Activated CD8-positive, alpha-beta memory T cell treated with anti-CD3 and anti-CD28 coated beads, Interleukin-2, amount 50 U/mL, for 1 hour (primary cell): ENCODE data around the gene ARFGAP2.

Source experiments
- DNase-seq: peaks from one replicate; pipeline ENCODE4 v3.0.0-alpha.2; 2020; ENCODE audit errors: extremely low read depth

The ARFGAP2 gene

DNA sequence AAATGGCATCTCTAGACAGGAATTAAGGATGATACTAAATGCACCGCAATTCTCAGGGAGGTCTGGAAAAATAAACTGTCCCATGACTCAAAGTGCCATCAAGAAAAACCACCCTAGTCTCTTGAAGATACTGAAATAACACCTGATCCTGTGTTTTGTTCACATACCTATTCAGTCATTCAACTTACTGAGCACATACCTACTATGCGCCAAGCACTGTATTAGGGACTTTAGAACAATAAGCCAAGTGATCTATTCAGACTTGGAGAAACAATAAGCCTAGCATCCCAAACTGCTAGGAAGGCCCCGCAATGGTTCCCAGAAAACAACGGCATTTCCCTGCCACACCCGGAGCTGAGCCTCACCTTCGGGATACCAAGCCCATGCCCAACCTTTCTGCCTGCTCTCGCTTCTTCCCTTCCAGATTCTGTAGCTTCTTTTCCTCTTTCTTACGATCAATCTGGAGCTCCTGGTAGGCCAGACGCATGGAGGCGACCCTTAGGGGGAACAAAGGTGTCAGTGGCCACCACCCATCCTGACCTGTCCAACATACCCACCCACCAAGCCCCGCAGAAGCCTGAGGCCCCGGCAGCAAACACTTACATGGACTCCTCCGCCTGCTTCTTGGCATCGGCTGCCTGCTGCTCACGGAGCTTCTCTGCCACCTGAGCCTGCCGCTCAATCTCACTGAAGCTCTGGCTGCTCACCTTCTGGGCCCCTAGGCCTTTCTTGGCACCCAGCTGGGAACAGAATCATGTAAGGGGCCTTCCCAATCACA lies 5.4 kb downstream of the ARFGAP2 start:
- no peak for DNase-seq

DNA sequence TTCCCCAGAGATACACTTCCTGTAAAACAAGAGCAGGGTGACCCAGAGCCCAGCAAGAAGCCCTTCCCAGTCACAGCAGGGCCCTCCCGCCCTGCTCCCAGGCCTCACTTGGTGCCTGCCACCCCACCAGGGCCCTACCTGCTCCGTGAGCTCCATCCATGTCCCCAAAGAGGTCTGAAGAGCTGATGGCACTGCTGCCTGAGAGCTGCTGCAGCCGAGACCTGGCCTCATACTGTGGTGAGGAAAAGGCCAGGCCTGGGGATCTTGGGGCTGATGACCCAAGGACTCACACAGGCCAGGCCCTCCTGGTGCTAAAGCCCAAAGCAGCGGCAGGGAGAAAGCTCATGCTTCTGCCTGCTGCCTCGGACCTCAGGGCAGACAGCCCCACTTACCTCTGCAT lies 10.3 kb downstream of the ARFGAP2 start:
- DNase-seq: no peak

DNA sequence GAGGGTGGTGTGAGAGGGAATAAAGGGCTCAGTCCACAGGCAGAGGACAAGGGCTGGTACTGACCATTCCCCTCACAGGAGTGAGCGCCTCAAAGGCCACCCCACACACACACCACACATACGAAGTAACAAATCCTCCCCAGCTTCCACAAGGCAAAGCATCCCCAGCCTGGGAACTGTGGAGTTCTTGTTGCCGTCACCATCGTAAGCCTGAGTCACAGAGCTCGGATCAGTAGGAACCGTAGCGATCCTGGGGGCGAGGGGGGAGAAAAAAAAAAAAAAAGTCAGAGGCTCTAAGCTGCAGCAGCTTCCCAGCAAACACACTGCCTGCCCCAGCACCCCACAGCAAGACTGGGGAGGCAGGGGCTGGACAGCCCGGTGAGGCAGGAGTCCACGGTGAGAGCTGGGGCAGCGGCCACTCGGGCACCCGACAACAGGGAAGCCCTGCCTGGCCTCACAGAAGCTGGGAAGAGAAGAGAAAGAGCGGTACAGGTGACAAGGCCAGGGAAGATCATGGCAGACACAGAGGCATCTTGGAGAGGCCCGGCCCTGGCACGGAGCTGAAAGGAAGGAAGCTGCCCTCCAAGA lies 11.3 kb downstream of the ARFGAP2 start:
- no peak for DNase-seq

DNA sequence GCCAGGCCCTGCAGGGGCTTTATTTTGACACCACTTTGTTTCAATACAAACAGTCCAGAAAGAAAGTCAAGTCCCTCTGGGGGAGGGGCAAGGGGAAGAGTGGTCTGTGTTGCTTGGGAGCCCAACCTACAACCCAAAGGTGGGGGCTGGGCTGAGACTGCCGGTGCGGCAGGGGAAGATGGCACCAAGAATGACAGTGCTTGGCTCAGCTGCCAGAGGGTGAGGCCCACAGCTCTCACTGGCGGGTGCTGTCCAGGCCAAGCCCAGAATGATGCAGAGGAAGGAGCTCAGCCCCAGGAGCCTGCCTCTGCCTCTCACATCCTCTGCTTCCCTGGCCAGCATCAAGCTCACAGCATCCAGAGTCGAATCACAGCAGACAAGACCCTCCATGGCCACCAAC lies 12.4 kb downstream of the ARFGAP2 start:
- no peak for DNase-seq

DNA sequence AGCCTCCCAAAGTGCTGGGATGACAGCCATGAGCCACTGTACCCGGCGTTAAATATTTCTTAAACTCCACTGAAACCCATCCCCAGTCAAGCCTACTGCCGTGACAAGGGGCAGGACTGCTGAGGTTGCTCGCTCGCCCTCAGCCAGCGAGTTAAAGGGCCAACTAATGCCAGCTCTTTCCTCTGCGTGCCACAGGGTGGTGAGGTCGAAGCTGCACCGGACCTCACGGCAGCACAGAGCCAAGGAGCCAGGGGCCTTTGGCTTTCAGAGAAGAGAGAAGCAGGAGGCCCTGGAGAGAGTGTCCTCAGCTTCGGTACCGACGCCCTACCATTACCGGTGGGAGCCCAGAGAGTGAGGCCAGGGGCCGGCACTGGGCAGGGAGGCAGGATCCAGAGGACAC lies 12.8 kb downstream of the ARFGAP2 start:
- no peak for DNase-seq

DNA sequence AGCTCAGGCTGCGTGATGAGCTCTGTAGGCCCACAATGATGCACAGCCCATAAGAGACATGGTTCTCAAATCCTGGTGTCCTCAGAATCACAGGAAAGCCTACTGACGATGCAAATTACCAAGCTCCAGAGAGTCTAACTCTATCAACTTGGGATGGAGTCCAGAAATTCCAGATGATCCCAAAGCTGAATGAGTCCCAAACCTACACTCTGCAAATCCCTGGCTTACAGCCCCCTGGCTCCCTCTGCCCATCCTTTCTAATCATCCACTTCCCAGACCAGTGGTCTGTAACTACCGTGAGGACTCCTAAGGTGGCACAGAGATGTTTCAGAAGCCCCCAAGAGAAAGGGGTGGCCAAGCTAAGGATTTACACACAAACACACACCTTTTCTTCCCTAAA lies 13.5 kb downstream of the ARFGAP2 start:
- DNase-seq: no peak

DNA sequence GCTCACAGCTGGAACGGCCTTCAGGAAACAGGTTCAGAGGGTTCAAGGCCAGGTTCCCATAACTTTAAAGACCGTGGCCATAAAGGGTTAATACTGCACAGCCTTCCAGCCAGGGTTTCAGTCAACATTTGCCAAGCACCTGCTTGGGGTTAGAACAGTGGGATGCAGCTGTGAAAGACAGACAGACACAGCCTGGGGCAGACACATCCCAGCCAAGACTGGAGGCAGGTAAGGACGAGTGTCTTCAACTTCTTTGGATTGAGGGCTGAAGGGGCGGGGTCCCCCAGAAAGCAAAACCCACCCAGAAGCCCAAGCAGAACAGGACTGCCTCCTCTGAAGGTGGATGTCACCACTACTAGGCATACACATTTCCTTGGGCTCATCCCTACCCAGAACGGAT lies 14.3 kb downstream of the ARFGAP2 start:
- no peak for DNase-seq

DNA sequence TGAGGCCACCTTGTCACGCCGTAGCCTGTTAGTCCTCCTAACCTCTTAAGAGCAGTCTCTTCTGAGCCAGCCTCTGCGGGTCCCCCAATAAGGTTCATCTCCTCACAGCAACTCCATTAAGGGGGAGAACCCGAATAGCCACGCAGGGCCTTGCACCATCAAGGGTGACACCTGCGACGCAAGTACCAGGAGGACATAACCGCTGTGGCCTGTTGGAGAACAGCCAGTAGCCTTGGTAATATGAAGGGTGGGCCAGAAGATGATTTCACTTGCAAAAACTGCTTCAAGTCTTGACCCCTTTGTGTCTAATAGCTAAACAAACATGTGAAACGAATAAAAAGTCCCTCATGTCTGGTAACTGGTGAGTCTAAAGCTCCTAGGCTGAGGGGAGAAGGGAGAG lies 14.8 kb downstream of the ARFGAP2 start:
- no peak for DNase-seq

DNA sequence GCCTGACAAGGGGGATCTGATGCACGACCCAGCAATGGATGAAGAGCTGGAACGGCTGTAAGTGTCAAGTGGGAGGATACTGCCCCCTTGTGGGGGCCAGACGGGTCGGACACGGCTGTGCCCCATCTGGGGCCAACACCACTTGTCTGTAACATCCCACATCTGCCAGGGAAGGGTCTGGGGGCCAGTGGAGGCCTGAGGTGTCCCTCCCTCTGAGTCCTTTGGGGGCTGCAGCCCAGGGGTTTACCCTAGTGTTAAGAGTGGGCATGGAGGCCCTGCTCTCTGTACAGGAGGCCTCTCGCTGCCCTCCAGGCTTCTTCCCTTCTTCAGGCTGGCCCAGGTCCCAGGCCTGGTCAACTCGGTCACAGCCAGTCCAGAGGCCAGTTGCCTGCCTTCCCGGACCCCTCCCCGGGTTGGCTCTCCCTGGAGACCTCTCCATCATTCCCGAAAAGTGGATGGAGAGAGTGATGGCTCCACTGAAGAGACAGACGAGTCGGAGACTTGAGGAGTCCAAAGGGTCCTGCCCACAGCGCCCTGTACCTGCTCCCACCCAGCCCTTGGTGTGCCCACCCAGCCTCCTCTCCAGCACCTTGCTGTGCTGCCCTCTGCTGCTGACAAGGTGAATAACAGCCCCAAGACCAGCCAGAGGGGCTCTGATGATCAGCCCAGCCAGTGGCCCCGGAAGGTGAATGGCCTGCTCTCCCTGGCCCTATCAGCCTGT lies 15.4 kb downstream of the ARFGAP2 start:
- DNase-seq: no peak

DNA sequence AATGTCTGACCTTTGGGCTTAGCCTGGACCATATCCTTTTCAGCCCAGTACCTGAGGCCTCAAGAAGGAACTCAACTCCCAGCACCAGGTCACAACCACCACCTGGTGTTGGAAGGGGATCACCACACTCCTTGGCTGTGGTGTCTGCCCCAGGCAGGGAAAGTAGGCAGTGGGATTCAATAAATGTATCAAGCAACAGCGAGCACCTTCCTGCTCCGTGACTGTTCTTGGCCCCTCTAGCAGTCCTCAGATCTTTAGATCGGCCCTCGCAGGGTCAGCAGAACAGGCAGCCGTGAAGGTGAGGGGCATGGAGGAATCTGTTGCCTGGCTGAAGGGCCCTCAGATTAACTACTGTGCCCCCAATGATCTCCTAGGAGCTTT lies 15.9 kb downstream of the ARFGAP2 start:
- DNase-seq: no peak

DNA sequence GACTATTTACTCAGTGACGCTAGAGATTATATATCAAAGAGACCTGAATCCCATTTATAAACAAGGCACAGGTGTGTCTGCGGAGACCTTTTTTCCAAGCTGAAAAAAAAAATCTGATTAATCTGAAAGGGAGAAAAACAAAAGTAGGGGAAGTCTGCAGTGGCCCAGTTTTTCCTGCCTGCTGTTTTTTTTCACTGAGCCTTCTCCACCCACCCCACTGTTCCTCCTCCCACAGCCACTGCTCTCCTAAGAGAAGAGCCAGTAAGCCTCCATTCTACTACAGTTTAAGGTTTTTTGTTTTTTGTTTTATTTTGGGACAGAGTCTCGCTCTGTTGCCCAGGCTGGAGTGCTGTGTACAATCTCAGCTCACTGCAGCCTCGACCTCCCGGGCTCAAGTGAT lies 18.4 kb downstream of the ARFGAP2 start:
- DNase-seq: no peak

DNA sequence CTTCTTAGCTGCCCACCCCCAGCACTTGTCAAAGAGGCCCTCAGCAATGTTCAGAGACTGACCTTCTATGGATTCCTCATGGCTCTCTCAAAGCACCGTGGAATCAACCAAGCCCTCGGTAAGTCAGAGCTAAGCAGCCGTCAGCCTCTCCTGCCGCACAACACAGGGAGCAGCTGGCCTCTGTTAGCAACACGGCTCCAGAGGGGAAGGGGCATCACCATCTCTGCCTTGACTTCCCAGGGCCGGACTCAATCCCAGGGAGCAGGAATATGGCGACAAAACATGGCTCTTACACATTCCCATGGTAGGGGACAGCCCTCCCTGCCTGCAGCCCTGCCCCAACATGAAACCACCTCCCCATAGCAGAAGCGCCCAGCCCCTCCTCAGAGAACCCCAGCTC lies 18.9 kb downstream of the ARFGAP2 start:
- DNase-seq: no peak

DNA sequence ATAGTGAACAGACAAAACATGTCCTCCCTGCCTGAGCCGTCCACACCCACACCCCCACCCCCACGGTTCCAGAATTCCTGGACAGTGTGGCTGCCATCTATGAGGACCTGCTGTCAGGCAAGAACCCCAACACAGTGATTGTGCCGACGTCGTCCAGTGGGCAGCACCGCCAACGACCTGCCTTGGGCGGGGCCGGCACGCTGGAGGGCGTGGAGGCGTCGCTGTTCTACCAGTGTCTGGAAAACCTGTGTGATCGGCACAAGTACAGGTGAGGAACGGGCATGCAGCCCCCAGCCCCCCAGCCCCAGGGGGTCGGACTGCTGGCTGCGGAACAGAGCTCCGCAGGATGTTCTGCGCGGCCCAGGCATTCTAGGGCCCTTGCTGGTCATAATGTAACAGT lies 19.7 kb downstream of the ARFGAP2 start:
- no peak for DNase-seq

DNA sequence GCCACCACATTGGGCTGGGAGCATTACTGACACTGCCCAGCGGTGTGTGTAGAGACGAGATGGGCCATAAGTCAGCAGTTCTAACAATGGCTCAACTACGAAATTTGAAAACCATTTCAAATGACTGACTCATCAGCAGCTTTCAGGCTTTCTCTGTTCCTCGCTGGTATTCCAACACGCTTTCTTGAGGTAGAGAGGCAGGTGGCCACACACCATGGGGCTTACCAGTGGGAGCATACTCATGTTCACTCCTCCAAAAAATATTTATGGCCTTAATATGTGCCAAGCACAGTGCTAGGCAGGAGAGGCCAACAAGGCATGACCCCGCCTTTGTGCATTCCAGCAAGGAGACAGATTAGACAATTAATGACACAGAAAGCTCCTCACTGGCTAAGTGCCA lies 20.3 kb downstream of the ARFGAP2 start:
- no peak for DNase-seq

DNA sequence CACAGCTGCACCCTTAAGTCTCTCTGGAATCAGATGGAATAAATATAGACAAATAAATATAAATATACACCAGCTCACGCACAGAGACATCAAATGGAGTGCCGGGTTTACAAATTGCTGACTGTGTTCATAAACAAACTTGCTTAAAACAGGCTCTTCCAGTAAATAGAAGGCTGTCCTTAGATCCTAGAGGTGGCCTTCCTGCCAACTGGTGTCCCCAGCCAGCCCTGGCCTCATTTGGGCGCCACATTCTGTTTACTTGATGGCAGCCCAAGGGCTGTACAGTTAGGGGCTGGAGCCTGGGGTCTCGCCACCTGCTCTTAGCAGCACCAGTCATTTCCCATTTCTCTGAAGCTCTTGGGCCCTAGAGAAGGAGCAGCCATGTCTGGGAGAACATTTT lies 20.8 kb downstream of the ARFGAP2 start:
- DNase-seq: no peak

DNA sequence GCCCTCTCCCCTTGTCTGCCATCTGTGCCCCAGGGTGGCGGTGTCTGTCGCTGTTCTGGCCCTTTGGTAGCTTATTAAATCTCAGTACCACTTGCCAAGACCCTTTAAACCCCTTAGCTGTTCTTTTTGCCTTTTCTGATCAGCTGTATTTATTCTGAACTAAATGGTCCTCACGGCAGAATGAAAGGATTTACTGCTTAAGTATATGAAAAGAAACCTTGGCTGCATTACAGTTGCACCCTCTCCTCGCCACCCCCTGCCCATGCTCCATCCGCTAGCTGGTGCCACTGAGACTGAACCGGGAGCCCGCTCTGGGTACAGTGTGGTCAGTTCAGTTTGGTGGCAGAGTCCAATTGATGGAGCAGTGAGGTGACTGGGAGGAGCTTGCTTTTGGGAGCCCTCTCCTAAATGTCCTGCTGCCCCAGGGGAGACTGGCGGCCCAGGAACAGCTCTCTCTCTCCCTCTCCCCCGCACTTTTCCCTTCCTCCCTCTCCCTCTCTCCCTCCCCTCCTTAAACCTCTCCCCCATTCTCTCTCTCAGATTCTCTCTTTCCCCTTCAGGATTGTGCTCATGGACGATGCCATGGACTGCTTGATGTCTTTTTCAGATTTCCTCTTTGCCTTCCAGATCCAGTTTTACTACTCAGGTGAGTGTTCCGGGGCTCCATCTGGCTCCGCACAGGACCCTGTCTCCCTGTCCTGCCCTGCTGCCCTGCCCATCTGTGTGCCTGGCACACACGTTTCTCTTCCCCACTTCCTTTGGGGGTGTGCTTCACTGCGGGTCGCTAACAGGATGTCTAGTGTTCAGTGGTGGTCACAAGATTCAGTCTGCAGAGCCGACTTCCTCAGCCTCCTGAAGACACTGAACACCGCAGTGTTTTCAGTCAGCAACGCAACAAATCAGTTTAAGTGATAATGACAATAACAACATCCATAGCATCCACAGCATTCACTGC lies 21.8 kb downstream of the ARFGAP2 start:
- DNase-seq: no peak

DNA sequence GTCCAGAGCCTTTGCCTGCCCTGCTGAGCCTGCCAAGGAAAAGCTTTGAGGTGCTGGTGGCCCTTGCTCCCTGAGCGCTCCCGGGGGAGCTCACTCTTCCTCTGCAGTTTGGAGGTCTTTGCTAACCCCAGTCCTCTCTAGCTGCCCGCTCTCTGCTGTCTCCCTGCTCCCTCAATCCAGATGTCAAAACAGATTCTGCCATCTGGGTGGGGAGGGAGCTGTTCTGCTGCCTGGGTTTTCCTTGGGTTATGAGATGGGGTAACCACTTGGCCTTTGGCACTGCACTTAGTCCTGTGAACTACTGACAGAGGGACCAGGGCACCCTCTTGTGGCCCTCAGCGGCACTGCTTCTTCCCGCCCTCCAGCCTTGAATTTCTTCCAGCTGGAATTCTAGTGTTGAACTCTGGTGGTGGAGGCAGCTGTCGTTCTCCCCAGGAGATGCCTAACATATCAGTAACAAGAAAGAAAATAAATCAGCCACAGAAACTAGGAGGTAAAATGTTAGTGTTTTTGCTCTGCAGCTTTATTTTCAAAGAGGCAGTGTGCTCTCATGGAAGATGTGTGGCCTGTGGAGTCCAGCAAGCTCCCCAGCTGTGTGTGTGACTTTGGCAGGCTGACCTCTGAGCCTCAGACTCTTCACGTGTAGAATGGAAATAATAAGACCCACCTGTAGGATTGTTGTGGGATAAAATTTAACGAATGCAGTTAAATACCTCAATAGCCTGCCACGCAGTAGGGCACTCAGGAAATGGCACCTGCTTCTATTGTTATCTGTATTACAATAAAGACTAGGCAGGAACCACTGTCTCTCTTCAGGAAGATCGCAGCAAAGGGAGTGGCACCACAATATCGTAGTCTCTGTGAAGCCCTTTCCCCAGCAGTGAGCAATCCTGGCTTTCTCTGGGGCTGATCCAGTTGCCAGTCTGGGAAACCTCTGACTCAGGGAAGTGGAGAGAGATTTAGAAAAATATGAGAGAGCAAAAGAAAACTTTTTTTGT lies 23.4 kb downstream of the ARFGAP2 start:
- no peak for DNase-seq

DNA sequence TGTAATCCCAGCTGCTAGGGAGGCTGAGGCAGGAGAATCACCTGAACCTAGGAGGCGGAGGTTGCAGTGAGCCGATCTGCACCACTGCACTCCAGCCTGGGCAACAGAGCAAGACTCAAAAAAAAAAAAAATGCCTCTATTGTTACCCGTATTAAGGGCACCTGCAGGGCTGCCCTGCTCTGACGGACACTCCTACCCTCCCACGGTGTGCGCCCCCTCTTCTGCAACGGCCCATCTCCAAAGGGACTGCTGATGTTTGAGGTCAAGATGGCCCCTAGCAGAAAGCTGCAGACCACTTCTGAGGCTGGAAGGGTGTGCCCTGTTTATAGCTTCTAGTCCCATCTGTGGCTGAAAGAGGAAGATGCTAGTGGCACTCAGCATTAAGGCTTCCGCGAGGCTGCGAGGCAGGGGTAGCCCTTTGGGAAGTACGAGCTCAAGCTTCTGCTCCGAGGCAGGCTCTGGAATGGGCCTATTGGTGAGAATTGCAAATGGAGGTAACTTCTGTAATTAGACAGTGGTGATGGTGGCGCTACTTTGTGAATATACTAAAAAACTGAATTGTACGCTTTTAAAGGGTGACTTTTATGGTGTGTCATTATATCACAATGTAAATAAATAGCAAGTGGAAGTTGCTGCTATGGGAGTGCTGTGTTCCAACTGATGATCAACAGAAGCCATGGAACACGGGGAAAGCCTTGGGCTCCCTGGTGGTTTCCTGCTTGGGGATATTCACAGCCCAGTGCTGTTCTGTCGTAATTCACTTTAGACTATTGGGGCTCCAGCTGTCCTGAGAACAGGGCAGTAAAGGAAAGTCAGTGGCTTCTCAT lies 24.3 kb downstream of the ARFGAP2 start:
- DNase-seq: no peak

DNA sequence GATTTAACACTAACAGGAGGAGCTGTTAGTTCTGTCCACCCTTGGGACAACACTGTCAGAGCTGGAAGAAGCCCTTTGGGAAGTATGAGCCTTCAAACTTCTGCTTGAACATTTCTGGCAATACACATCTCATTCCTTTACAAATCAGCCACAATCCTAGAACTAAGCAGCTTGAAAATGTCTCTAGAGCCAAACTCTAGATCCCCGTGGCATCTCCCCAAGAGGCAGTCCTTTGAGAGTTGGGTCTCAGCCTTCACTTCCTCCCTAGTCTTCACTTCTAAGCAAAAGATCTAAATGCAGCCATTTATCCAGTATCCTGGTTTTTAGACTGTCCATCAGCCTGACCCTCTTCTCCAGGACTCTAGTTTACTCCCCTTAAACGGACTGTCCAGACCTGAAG lies 26.9 kb downstream of the ARFGAP2 start:
- no peak for DNase-seq
